Colon (tissue), 2 donors: ENCODE measurements around the gene MED7.

Experiments used
- FAIRE-seq: peaks from 2 replicates; lab custom pipeline; 2012; peaks lifted over from hg19 to GRCh38; lab: Jason Lieb, UNC
- donor health status: control.
- donor health status: control.

Gene MED7

GRCh38 chr5:157106630-157107461, 35.8 kb downstream of the MED7 start:
- FAIRE-seq, result no peak

DNA sequence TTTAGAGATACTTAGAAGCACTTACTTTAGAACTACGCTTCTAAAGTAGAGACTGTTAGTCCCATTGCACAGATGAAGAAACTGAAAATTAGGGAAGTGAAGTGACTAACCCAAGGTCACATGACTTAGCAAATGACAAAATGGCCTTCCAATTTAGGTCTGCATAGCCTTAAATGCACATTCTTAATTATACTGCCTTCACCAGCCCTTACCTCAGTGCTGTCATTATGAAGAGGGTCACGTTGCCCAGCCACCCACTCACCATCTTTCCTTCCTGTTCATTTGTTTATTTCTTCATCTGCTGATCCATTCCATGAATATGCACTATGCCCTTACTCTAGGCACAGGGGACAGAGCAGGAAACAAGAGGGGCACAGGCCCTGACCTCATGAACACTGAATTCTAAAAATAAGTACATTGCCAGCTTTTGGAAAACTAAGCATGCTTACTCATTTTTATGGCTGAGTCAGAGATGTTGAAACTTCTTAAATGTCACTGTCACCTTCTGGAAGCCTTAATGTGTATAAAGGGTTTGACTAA, 42.5 kb downstream of the MED7 start:
- no peak for FAIRE-seq

DNA sequence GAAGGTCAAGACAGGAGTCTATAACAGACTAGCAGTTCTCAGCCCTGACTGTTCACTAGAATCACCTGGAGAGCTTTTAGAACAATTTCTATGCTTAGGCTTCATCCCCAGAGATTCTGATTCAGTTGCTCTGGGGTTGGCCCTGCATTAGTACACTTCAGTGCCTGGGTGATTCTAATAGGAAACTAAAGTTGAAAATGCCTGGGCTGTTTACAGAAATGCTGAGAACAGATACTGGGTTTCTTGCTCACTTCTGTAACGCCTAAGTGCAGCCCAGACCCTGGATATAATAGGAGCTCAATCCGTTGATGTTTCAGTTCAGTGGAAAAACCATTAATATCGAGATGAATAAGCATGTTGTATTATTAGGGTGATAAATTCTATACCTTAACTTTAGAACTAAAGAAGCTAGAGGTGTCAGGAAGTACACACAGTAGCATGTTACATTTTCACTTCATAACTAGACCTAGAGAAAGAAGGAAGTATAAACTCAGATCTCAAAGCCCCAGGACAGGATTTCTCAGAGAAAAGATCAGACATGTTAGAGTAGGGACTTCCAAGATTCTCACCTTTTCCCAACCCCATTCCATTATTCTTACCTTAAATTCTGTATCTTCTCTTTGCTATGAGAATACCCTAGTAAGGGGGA, 54.2 kb downstream of the MED7 start:
- FAIRE-seq, result no peak
